Esophagus squamous epithelium (tissue), 5 donors: ENCODE results near the gene ROR1. TPM values are rescaled to one million over a fixed set of nuclear protein-coding genes. Genes with fewer than 3 reads are reported as not detected.

Experiments used
- DNase-seq: peaks from one replicate; lab custom pipeline; 2025; lab: John Stamatoyannopoulos, UW
- H3K27ac ChIP-seq, 4 donors: fragments of 200-600 bp; sonication (generic); one replicate each; pipeline ENCODE4 v1.5.1; 2016 to 2019; ENCODE audit warnings: mild to moderate bottlenecking in 1 of 4
- H3K27me3 ChIP-seq, 4 donors: fragments of 200-600 bp; sonication (generic); 1 replicate in 3 of 4; 2 replicates in 1 of 4; pipeline versions ENCODE4 v1.5.1 to v1.6.0; 2017 to 2021; ENCODE audit warnings: antibody characterized with exemption in 1 of 4
- H3K36me3 ChIP-seq, 3 donors: fragments of 200-600 bp; sonication (generic); one replicate each; pipeline ENCODE4 v1.5.1; 2016 to 2019
- H3K4me1 ChIP-seq, 3 donors: fragments of 200-600 bp; sonication (generic); one replicate each; pipeline ENCODE4 v1.5.1; 2017 to 2019
- H3K4me3 ChIP-seq, 4 donors: fragments of 200-600 bp; sonication (generic); 1 replicate in 3 of 4; 2 replicates in 1 of 4; pipeline ENCODE4 v1.5.1; 2016 to 2019; ENCODE audit warnings: mild to moderate bottlenecking in 2 of 4, moderate library complexity in 1 of 4
- H3K9me3 ChIP-seq, 3 donors: fragments of 200-600 bp; sonication (generic); one replicate each; pipeline ENCODE4 v1.5.1; 2016 to 2019
- POLR2A ChIP-seq, 4 donors: fragments of 450-650 bp; IDR thresholded peaks; one replicate each; pipeline ENCODE4 v1.6.1; 2017; ENCODE audit warnings: antibody characterized with exemption in 4 of 4, mild to moderate bottlenecking in 4 of 4, moderate library complexity in 3 of 4
- WGBS, 2 donors: methylation state at CpG; one replicate each; pipeline ENCODE4 v1.1.5; 2018; 5-methylcytosine and 5-hydroxymethylcytosine counted together
- intact Hi-C: fragments of 100-400 bp; cut with DNase I; formaldehyde crosslinking; loops from one replicate; pipeline ENCODE4 v1.15.0; 2022
- total RNA-seq, 4 donors: library from RNA; depleted of rRNA; stranded (reverse); fragments of >200 nt; gene quantifications; one replicate each; pipeline ENCODE4 v1.1.0, GENCODE V29; 2016
- TF ChIP-seq, protein P1 (sequence below), 6 experiments: fragments of 450-650 bp in 4 of 6; fragments of 200-600 bp in 2 of 6; sonication (generic) in 2 of 6; IDR thresholded peaks; one replicate each; pipeline ENCODE4 v1.5.1; 2016 to 2019; ENCODE audit warnings: antibody characterized with exemption in 6 of 6, mild to moderate bottlenecking in 4 of 6, moderate library complexity in 4 of 6
- donor health status: DM: yes; HTN: yes; CAD: no.

The ROR1 gene
- total RNA-seq, 4 donors from 2014 or later = 6.6 to 15.3 (median 9.4) TPM

- DNase-seq = no peak
- Histone ChIP-seq H3K4me1 (no peaks in the 10 kb centered on the region), H3K9me3 (no peaks in the 10 kb centered on the region), H3K36me3 (peaks cover 0 to 9% (median 0%) of the 10 kb centered on the region in 3 donors), H3K27me3 (no peaks in the 10 kb centered on the region), H3K4me3 (no peak overlapping the region), H3K27ac (no peak overlapping the region)
- 79 to 83% methylated on average over 8 of the region's 9 CpGs for WGBS, 2 donors
- TF ChIP-seq, protein P1, sequence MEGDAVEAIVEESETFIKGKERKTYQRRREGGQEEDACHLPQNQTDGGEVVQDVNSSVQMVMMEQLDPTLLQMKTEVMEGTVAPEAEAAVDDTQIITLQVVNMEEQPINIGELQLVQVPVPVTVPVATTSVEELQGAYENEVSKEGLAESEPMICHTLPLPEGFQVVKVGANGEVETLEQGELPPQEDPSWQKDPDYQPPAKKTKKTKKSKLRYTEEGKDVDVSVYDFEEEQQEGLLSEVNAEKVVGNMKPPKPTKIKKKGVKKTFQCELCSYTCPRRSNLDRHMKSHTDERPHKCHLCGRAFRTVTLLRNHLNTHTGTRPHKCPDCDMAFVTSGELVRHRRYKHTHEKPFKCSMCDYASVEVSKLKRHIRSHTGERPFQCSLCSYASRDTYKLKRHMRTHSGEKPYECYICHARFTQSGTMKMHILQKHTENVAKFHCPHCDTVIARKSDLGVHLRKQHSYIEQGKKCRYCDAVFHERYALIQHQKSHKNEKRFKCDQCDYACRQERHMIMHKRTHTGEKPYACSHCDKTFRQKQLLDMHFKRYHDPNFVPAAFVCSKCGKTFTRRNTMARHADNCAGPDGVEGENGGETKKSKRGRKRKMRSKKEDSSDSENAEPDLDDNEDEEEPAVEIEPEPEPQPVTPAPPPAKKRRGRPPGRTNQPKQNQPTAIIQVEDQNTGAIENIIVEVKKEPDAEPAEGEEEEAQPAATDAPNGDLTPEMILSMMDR (IDR thresholded peaks at IDR 0.05) = no peak
- TF ChIP-seq POLR2A (IDR thresholded peaks at IDR 0.05) = no peak
- intact Hi-C loops = no loop called here
These were observed 276.2 kb downstream of the ROR1 start for GRCh38 chr1:64049900-64050540.

DNA sequence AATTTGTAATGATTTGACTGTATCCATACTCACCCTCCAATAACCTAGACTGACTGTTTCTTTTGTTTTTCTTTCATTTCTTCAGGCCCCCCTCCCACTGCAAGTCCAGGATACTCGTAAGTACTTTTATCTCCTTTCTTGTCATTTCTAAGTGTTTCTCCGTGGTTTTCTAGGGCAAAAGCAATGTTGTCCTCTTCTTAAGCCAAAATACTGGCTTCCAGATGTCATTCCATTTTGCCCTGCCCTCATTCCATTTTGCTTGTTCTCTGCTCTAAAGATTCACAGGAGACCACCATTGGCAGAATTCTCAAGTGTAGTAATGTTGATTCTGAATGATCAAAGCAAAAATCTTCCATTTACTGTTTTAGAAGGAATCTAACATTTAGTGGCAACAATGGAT, 276.8 kb downstream of the ROR1 start:
- Histone ChIP-seq H3K36me3 (peaks cover 0 to 9% (median 0%) of the 10 kb centered on the region in 3 donors), H3K4me3 (no peak overlapping the region), H3K4me1 (no peaks in the 10 kb centered on the region), H3K27ac (no peak overlapping the region), H3K9me3 (no peaks in the 10 kb centered on the region), H3K27me3 (no peaks in the 10 kb centered on the region)
- TF ChIP-seq, protein P1 (IDR thresholded peaks at IDR 0.05) = no peak
- TF ChIP-seq POLR2A (IDR thresholded peaks at IDR 0.05) = no peak
- WGBS, 2 donors = 73 to 79% methylated on average over 2 of the region's 2 CpGs
- intact Hi-C loops = no loop called here
- DNase-seq = no peak

DNA sequence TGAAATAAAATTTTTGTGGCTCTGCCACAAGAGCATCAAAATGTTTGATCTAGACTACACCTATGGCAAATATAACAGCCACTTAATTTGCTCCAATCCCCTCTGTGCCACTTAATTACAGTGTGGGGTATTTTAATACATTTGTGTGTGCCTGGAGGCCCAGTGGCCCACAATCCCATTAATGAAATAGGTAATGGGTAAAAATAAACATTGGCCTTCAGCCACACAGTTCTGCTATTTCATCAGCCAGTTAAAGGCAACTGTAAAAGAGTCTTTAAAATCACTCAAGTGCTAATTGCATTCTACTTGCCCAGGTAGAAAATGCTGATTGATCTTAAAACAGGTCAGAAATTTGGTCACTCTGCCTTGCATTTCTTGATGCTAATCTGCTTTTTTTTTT, 278.0 kb downstream of the ROR1 start:
- no peak for TF ChIP-seq POLR2A (IDR thresholded peaks at IDR 0.05)
- TF ChIP-seq, protein P1 (IDR thresholded peaks at IDR 0.05) = no peak
- no peak for DNase-seq
- intact Hi-C loops = no loop called here
- Histone ChIP-seq H3K27me3 (no peaks in the 10 kb centered on the region), H3K9me3 (no peaks in the 10 kb centered on the region), H3K27ac (no peak overlapping the region), H3K36me3 (peaks cover 0 to 9% (median 0%) of the 10 kb centered on the region in 3 donors), H3K4me1 (no peaks in the 10 kb centered on the region), H3K4me3 (no peak overlapping the region)

DNA sequence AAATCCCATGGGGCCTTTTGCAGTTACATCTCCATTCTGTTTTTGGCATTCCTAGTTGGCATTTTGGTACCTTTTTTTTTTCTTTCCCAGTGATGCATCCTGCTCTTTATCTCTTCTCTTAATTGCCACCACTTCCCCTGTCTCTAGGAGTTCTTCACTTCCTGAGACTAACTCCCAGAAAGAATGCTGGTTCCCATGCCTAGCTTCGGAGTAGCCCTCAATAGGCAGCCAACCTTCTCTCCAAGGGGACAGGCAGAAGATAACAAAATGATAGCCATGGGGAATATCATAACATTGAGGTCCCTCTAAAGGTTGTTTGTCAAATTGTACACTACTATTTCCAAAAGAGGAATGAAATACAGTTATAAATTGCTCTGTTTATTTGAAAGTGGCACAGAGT, 279.0 kb downstream of the ROR1 start:
- Histone ChIP-seq H3K36me3 (peaks cover 0 to 9% (median 0%) of the 10 kb centered on the region in 3 donors), H3K27me3 (no peaks in the 10 kb centered on the region), H3K27ac (no peak overlapping the region), H3K9me3 (peaks cover 0 to 4% (median 0%) of the 10 kb centered on the region in 3 donors), H3K4me1 (no peaks in the 10 kb centered on the region), H3K4me3 (no peak overlapping the region)
- TF ChIP-seq, protein P1 (IDR thresholded peaks at IDR 0.05) = no peak
- no peak for TF ChIP-seq POLR2A (IDR thresholded peaks at IDR 0.05)
- DNase-seq = no peak
- intact Hi-C loops = no loop called here
- WGBS, 2 donors = 50 to 75% methylated on average over 1 of the region's 1 CpG

DNA sequence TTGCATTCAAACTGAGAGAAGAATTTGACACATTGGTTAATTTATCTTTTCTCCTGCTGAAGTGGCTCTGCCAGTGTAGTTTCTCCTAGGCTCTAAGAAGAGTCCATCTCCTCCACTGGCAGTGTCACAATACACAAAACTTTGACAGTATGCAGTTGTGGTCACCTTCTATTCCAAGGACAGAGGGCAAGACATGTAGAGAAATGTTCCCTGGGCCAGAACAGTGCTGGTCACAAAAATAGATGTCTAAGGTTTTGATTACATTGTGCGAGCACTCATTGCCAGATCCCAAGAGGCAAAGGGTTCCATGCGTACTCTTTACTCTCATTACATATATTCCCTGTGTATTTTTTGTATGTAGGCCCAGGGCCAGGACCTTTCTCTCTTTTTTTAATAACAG, 281.5 kb downstream of the ROR1 start:
- Histone ChIP-seq H3K36me3 (peaks cover 0 to 4% (median 0%) of the 10 kb centered on the region in 3 donors), H3K4me3 (no peak overlapping the region), H3K27ac (no peak overlapping the region), H3K9me3 (peaks cover 0 to 13% (median 7%) of the 10 kb centered on the region in 3 donors), H3K27me3 (no peaks in the 10 kb centered on the region), H3K4me1 (no peaks in the 10 kb centered on the region)
- 88 to 91% methylated on average over 2 of the region's 2 CpGs for WGBS, 2 donors
- TF ChIP-seq, protein P1 (IDR thresholded peaks at IDR 0.05) = no peak
- no peak for TF ChIP-seq POLR2A (IDR thresholded peaks at IDR 0.05)
- DNase-seq = no peak
- intact Hi-C loops = no loop called here
